Measurements from ENCODE around the gene TREML4. TPM values are rescaled to one million over a fixed set of nuclear protein-coding genes. Genes with fewer than 3 reads are reported as not detected.
A peak's percentile ranks its signal among the peaks of the same experiment; 100 is the strongest.

Gene TREML4
- total RNA-seq, 1 donor, result not detected

- Histone ChIP-seq H3K4me3 (ENCODE audit: insufficient read depth, low read length) (no peak overlapping the region), H3K27me3 (ENCODE audit: insufficient read depth, low read length) (no peaks in the 10 kb centered on the region), H4K20me1 (ENCODE audit: insufficient read depth, low read length) (no peaks in the 10 kb centered on the region), H3K4me2 (ENCODE audit: insufficient read depth, low read length) (no peak overlapping the region), H2AFZ (ENCODE audit: low read length) (no peak overlapping the region), H3K79me2 (ENCODE audit: insufficient read depth, low read length) (no peaks in the 10 kb centered on the region), H3K9me3 (ENCODE audit: low read depth, low read length) (no peaks in the 10 kb centered on the region), H3K4me1 (ENCODE audit: insufficient read depth, low read length) (no peaks in the 10 kb centered on the region), H3K27ac (ENCODE audit: low read depth, low read length) (no peak overlapping the region), H3K36me3 (ENCODE audit: insufficient read depth, low read length) (no peaks in the 10 kb centered on the region)
- DNase-seq (ENCODE audit: insufficient read length, low spot score, missing footprints), result no peak
- no peak for TF ChIP-seq CTCF (IDR thresholded peaks at IDR 0.05; ENCODE audit: extremely low read depth, low read depth, low read length)
These were observed 38.2 kb upstream of the TREML4 start for GRCh38 chr6:41189967-41190366.

- TF ChIP-seq CTCF (IDR thresholded peaks at IDR 0.05; ENCODE audit: extremely low read depth, low read depth, low read length), result no peak
- no peaks in the 10 kb centered on the region for H3K79me2 ChIP-seq (ENCODE audit: insufficient read depth, low read length)
- peaks cover under 1% of the 10 kb centered on the region for H3K27me3 ChIP-seq (ENCODE audit: insufficient read depth, low read length)
- DNase-seq (ENCODE audit: insufficient read length, low spot score, missing footprints), result no peak
- H3K27ac ChIP-seq (ENCODE audit: low read depth, low read length), result no peak overlapping the region
- no peak overlapping the region for H3K4me2 ChIP-seq (ENCODE audit: insufficient read depth, low read length)
- no peaks in the 10 kb centered on the region for H3K36me3 ChIP-seq (ENCODE audit: insufficient read depth, low read length)
- H4K20me1 ChIP-seq (ENCODE audit: insufficient read depth, low read length), result no peaks in the 10 kb centered on the region
- no peak overlapping the region for H2AFZ ChIP-seq (ENCODE audit: low read length)
- H3K9me3 ChIP-seq (ENCODE audit: low read depth, low read length), result no peaks in the 10 kb centered on the region
- H3K4me3 ChIP-seq (ENCODE audit: insufficient read depth, low read length), result no peak overlapping the region
- no peaks in the 10 kb centered on the region for H3K4me1 ChIP-seq (ENCODE audit: insufficient read depth, low read length)
These were observed 37.4 kb upstream of the TREML4 start for GRCh38 chr6:41190791-41191190.

- peak; percentile 51 for TF ChIP-seq CTCF (IDR thresholded peaks at IDR 0.05; ENCODE audit: extremely low read depth, low read depth, low read length)
- DNase-seq (ENCODE audit: insufficient read length, low spot score, missing footprints), result no peak
- H3K4me2 ChIP-seq (ENCODE audit: insufficient read depth, low read length), result no peak overlapping the region
- no peaks in the 10 kb centered on the region for H3K36me3 ChIP-seq (ENCODE audit: insufficient read depth, low read length)
- H3K79me2 ChIP-seq (ENCODE audit: insufficient read depth, low read length), result no peaks in the 10 kb centered on the region
- no peak overlapping the region for H2AFZ ChIP-seq (ENCODE audit: low read length)
- no peaks in the 10 kb centered on the region for H3K4me1 ChIP-seq (ENCODE audit: insufficient read depth, low read length)
- H3K9me3 ChIP-seq (ENCODE audit: low read depth, low read length), result no peaks in the 10 kb centered on the region
- no peak overlapping the region for H3K4me3 ChIP-seq (ENCODE audit: insufficient read depth, low read length)
- no peaks in the 10 kb centered on the region for H4K20me1 ChIP-seq (ENCODE audit: insufficient read depth, low read length)
- H3K27me3 ChIP-seq (ENCODE audit: insufficient read depth, low read length), result peaks cover 4% of the 10 kb centered on the region
- no peak overlapping the region for H3K27ac ChIP-seq (ENCODE audit: low read depth, low read length)
These were observed 36.6 kb upstream of the TREML4 start for GRCh38 chr6:41191569-41191968.

GRCh38 chr6:41193171-41193734, 34.9 kb upstream of the TREML4 start:
- H3K4me3 ChIP-seq (ENCODE audit: insufficient read depth, low read length), result no peak overlapping the region
- no peak overlapping the region for H2AFZ ChIP-seq (ENCODE audit: low read length)
- H3K9me3 ChIP-seq (ENCODE audit: low read depth, low read length), result no peaks in the 10 kb centered on the region
- H4K20me1 ChIP-seq (ENCODE audit: insufficient read depth, low read length), result no peaks in the 10 kb centered on the region
- H3K4me2 ChIP-seq (ENCODE audit: insufficient read depth, low read length), result no peak overlapping the region
- no peaks in the 10 kb centered on the region for H3K36me3 ChIP-seq (ENCODE audit: insufficient read depth, low read length)
- no peak overlapping the region for H3K27ac ChIP-seq (ENCODE audit: low read depth, low read length)
- DNase-seq (ENCODE audit: insufficient read length, low spot score, missing footprints), result no peak
- TF ChIP-seq CTCF (IDR thresholded peaks at IDR 0.05; ENCODE audit: extremely low read depth, low read depth, low read length), result no peak
- H3K4me1 ChIP-seq (ENCODE audit: insufficient read depth, low read length), result no peaks in the 10 kb centered on the region
- peaks cover 4% of the 10 kb centered on the region for H3K27me3 ChIP-seq (ENCODE audit: insufficient read depth, low read length)
- no peaks in the 10 kb centered on the region for H3K79me2 ChIP-seq (ENCODE audit: insufficient read depth, low read length)
